ENCODE results near the gene POU2F1.

DNA sequence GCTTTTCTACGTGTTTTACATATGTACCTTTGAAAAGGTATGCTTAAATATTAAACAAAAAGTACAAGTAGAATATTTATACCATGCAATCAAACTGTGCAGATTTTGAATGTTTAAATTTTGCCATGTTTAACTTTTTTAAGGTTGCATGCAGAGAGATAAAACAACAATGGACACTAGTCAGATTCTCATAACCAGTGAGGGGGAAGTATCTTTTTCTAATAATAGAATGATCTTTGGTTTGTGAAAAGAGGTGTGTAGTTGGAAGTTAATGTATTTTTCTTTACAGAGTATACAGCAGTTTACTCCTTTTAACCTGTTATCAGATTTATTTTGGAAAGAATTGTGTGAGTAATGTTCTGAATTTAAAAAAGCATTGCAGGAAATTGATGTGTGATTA, 27.1 kb downstream of the POU2F1 start:
- TF ChIP-seq POLR2AphosphoS5 (IDR thresholded peaks at IDR 0.05; ENCODE audit: low read depth, low read length) (no peak), SP1 (IDR thresholded peaks at IDR 0.05; ENCODE audit: low read depth) (no peak)

Data from HCT116 (cell line).